Activated naive CD8-positive, alpha-beta T cell (primary cell): Measurements from ENCODE around the gene HIF1A.
"Not testable (repeated sequence)": the region's sequence is repeated elsewhere in the genome, so short reads cannot be mapped to it uniquely, and the experiment has no call there.

Source experiments
- H3K27ac Mint-ChIP-seq: one replicate; pipeline ENCODE4 v1.8.0; 2021; ENCODE audit warnings: mixed read lengths
- H3K27me3 Mint-ChIP-seq: one replicate; pipeline ENCODE4 v1.8.0; 2021; ENCODE audit warnings: mixed read lengths
- H3K36me3 Mint-ChIP-seq: one replicate; pipeline ENCODE4 v1.8.0; 2021; ENCODE audit warnings: mixed read lengths
- H3K4me1 Mint-ChIP-seq: one replicate; pipeline ENCODE4 v1.8.0; 2021; ENCODE audit warnings: low read depth, mixed read lengths
- H3K4me3 Mint-ChIP-seq: one replicate; pipeline ENCODE4 v1.8.0; 2021; ENCODE audit warnings: mild to moderate bottlenecking, mixed read lengths
- H3K9me3 Mint-ChIP-seq: one replicate; pipeline ENCODE4 v1.8.0; 2021; ENCODE audit warnings: low read depth, mixed read lengths

Gene HIF1A

DNA sequence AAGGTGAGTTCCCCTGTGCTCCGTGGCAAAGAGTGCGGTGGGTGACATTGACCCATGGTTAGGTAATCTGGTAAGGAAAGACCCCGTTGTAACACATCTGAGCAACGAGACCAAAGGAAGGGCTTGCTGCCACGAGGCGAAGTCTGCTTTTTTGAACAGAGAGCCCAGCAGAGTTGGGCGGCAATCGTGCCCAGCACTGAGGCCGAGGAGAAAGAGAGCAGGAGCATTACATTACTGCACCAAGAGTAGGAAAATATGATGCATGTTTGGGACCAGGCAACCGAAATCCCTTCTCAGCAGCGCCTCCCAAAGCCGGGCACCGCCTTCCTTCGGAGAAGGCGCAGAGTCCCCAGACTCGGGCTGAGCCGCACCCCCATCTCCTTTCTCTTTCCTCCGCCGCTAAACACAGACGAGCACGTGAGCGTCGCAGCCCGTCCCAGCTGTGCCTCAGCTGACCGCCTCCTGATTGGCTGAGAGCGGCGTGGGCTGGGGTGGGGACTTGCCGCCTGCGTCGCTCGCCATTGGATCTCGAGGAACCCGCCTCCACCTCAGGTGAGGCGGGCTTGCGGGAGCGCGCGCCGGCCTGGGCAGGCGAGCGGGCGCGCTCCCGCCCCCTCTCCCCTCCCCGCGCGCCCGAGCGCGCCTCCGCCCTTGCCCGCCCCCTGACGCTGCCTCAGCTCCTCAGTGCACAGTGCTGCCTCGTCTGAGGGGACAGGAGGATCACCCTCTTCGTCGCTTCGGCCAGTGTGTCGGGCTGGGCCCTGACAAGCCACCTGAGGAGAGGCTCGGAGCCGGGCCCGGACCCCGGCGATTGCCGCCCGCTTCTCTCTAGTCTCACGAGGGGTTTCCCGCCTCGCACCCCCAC lies at the start of gene HIF1A:
Gene HIF1A, plus strand, starts transcription at position 684 of the 865 bp plus-strand sequence. CDS start 292 bp downstream, outside the sequence.
- H3K4me3 Mint-ChIP-seq: peak within 1 kb of the TSS; percentile 100
- no peaks in the 10 kb centered on the region for H3K27me3 Mint-ChIP-seq
- H3K27ac Mint-ChIP-seq: peak within 1 kb of the TSS; percentile 97
- H3K36me3 Mint-ChIP-seq: peaks cover 10% of the 10 kb centered on the region
- no peaks in the 10 kb centered on the region for H3K9me3 Mint-ChIP-seq
- peaks cover 50% of the 10 kb centered on the region for H3K4me1 Mint-ChIP-seq

DNA sequence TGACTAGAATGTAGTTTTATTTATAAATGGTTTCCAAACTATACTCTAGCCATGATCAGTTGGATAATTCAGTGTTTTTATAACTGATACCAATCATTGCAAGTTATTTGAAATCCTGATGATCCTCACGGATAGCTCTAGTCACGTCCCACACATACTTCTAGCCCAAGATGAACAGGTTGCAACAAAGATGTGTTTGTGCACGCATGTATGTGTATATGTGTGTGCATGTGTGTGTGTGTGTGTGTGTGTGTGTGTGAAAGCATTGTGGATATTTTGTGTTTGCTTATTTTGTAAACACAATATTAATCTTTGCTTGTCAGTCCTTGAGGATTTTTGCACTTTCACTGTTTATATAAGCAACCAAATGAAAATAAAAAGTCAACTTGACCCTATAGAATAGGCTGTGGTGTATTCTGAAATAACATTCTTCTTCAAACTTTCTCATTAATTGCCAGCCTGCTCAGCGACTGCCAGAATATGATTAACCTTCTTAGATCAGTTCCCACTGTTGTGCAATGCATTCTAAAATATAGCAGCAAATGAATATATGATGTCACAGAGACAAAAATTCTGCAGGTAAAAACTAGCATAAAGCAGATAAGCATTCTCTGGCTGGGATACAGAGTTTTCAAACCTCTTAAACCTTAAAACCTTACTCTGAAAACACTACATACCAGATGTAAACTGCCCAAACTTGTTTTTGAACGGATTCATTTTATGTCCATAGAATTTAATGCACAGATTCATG lies 48.8 kb upstream of the HIF1A start:
- Mint-ChIP-seq H3K4me3 (no peak overlapping the region), H3K27ac (no peak overlapping the region), H3K9me3 (no peaks in the 10 kb centered on the region), H3K36me3 (peaks cover 2% of the 10 kb centered on the region), H3K4me1 (peaks cover 35% of the 10 kb centered on the region), H3K27me3 (no peaks in the 10 kb centered on the region)

DNA sequence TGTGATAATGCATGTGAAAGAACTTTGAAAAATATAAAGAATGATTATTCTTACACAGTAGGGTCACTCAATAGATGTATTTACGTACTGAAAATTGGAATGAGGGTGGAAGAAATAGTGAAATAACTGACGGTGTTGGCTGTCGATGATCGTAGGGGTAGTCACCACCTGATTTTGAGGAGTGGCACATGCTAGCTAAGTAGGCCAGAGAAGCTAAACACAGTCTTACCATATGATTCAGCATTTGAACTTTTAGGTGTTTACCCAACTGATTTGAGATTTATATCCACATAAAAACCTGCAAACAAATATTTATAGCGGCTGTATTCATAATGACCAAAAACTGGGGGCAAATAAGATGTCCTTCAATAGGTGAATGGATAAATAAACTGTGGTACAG lies 47.6 kb upstream of the HIF1A start:
- no peak overlapping the region for H3K27ac Mint-ChIP-seq

DNA sequence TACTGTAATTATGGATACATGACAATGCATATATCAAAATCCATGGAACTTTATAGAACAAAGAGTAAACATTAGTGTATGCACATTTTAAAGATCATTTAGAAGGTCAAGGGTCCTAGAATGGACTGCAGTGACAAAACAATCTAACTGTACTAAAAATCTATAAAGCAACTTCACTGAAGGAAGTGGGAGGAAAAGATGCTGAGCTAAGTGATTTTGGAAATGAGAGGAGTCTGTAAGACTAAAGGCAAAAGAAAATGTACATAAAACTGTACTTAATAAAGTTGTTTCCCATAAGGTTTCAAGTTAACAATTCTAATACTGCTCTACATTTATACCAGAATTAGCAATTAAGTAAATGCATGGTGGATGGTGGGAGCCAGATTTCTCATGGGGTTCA lies 46.9 kb upstream of the HIF1A start:
- Mint-ChIP-seq H3K27me3 (no peaks in the 10 kb centered on the region), H3K27ac (no peak overlapping the region), H3K36me3 (no peaks in the 10 kb centered on the region), H3K4me3 (no peak overlapping the region), H3K9me3 (no peaks in the 10 kb centered on the region), H3K4me1 (peaks cover 29% of the 10 kb centered on the region)

More for the DNA sequence above, 47.6 kb upstream of the HIF1A start:
- H3K4me3 Mint-ChIP-seq: no peak overlapping the region
- H3K36me3 Mint-ChIP-seq: peaks cover 2% of the 10 kb centered on the region
- H3K27me3 Mint-ChIP-seq: no peaks in the 10 kb centered on the region
- peaks cover 31% of the 10 kb centered on the region for H3K4me1 Mint-ChIP-seq
- H3K9me3 Mint-ChIP-seq: no peaks in the 10 kb centered on the region

DNA sequence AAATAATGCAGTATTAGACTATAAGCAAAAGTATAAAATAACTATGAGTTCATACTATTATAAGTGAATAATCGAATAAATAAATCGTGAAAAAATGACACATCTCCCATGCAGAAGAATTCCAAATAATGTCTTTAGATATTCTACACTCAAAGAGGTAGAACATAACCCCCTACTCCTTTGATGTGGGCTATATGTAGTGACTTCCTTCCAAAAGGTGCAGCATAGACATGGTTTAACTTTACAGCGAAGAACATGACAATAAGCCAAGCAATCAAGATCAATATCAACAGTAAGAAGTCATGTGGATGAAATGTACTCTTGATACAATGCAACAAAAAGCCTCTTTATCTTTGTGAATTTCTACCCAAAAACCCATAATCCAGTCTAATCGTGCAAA lies 46.0 kb upstream of the HIF1A start:
- Mint-ChIP-seq H3K27me3 (no peaks in the 10 kb centered on the region), H3K9me3 (no peaks in the 10 kb centered on the region), H3K4me3 (peak overlapping the region; percentile 31), H3K4me1 (peaks cover 28% of the 10 kb centered on the region), H3K27ac (peak overlapping the region; percentile 61), H3K36me3 (no peaks in the 10 kb centered on the region)

DNA sequence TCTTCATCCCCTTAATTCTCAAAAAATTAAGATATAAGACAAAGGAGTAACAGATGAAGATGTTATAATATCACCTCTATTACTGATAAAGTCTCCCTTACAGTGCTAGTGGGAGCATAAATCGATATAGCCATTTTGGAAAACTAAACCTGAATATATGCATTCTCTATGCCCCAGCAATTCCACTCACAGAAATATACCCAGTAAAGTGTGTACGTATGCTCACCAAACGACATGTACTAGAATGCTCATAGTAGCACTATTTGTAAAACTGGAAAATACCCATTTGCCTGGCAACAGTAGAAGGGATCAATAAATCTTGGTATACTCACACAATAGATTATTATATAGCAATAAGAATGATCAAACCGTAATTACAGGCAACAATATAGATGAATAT lies 44.0 kb upstream of the HIF1A start:
- Mint-ChIP-seq H3K4me3 (no peak overlapping the region), H3K4me1 (peaks cover 34% of the 10 kb centered on the region), H3K27me3 (no peaks in the 10 kb centered on the region)

DNA sequence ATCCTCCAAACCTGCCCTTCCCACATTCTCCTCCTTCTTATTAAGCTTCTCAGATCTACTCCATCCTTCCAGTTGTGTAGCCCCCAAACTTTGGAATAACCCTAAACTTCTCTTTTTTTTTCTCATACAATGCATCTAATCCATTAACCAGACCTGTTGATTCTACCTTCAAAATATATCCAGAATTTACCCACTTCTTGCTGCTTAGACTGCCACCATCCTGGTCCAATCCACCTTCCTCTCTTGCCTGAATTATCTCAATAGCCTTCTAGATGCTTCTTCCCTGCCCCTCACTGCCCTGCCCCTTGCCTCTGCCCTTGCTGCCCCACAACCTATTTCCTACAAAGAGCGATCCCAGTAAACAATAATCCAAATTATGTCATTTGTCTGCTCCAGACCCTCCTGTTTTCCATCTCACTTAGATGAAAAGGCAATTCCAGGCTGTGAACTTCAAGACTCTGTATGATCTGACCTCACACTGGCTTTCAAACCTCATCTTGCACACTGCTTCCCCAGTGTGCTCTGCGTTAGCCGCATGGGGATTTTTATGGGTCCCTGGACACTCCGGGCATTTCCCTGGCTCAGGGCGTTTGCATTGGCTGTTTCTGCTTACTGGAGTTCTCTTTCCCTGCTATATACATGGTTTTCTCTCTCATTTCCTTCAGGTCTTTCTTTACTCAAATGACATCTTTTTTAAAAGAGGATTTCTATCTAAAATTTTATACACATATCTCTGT lies 42.6 kb upstream of the HIF1A start:
- Mint-ChIP-seq H3K27ac (no peak overlapping the region), H3K36me3 (no peaks in the 10 kb centered on the region), H3K4me1 (peaks cover 35% of the 10 kb centered on the region), H3K9me3 (no peaks in the 10 kb centered on the region), H3K27me3 (no peaks in the 10 kb centered on the region), H3K4me3 (no peak overlapping the region)

More for the DNA sequence above, 44.0 kb upstream of the HIF1A start:
- Mint-ChIP-seq H3K36me3 (no peaks in the 10 kb centered on the region), H3K27ac (no peak overlapping the region), H3K9me3 (no peaks in the 10 kb centered on the region)

DNA sequence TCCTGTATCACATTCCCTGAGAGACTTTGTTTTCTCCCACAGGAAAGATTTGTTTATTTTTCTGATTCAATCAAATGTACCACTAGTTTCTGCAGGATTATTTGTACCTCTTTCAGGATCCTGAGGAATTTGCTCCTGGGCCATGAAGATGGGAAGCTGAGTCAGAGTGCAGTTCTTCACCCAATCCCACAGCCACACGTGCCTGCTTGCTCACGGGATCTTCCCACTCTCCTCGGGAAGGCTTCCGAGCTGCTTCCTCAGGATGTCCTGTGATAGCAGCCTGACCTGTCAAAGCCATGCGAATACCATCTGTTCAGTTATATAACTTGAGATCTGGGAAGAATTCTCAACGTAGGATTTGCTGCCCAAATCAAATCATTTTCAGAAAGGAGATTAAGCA lies 41.8 kb upstream of the HIF1A start:
- Mint-ChIP-seq H3K36me3 (no peaks in the 10 kb centered on the region), H3K27me3 (no peaks in the 10 kb centered on the region), H3K27ac (no peak overlapping the region), H3K4me1 (peaks cover 29% of the 10 kb centered on the region), H3K4me3 (no peak overlapping the region), H3K9me3 (no peaks in the 10 kb centered on the region)

DNA sequence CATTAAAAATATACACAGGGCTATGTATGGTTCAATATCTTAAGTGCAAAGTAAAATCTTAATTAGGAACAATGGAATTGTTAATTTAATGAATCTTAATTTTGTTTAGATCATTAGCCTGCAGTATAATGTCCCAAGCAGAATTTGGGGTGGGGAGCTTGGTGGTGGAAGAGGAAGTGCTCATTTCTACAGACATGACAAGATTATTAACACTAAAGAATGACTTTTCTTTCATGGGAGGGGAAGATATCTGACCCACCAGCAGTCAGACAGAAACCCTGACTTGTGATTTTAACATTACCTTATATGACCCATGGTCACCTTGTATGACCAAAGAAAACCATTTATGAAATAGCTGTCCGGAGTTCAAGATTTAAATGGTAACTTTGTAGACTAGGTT lies 41.3 kb upstream of the HIF1A start:
- H3K36me3 Mint-ChIP-seq: no peaks in the 10 kb centered on the region
- no peak overlapping the region for H3K4me3 Mint-ChIP-seq
- H3K4me1 Mint-ChIP-seq: peaks cover 25% of the 10 kb centered on the region
- H3K27ac Mint-ChIP-seq: peak overlapping the region; percentile 51
- no peaks in the 10 kb centered on the region for H3K9me3 Mint-ChIP-seq
- no peaks in the 10 kb centered on the region for H3K27me3 Mint-ChIP-seq

DNA sequence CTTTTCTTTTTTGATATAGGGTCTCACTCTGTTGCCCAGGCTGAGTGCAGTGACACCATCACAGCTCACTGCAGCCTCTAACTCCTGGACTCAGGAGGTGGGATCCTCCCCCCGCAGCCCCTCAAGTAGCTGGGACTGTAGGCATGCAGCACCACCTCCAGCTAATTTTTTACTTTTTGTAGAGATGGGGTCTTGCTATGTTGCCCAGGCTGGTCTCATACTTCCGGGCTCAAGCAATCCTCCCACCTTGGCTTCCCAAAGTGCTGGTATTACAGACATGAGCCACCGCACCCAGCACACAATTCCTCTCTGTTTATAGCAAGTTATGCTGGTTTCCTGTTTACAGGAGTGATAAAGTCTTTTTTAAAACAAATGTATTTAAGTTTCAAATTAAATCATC lies 39.5 kb upstream of the HIF1A start:
- H3K9me3 Mint-ChIP-seq: no peaks in the 10 kb centered on the region
- no peaks in the 10 kb centered on the region for H3K27me3 Mint-ChIP-seq
- H3K36me3 Mint-ChIP-seq: no peaks in the 10 kb centered on the region
- H3K4me3 Mint-ChIP-seq: no peak overlapping the region
- peak overlapping the region; percentile 6 for H3K27ac Mint-ChIP-seq
- H3K4me1 Mint-ChIP-seq: peaks cover 33% of the 10 kb centered on the region

DNA sequence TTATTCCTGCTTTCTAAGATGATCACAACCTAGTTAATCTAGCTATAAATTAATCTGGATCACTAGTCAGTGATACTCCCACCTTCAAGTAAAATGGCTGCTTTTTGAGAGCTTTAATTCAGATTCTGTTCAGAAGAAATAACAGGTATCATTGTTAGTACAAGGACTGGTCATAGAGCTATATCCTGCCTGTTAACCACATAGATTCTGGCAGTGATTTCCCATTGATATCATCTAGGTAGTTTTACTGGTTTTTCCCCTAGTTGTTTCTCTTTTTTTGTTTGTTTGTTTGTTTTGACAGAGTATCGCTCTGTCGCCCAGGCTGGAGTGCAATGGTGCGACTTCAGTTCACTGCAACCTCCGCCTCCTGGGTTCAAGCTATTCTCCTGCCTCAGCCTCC lies 39.0 kb upstream of the HIF1A start:
- H3K4me3 Mint-ChIP-seq: no peak overlapping the region

DNA sequence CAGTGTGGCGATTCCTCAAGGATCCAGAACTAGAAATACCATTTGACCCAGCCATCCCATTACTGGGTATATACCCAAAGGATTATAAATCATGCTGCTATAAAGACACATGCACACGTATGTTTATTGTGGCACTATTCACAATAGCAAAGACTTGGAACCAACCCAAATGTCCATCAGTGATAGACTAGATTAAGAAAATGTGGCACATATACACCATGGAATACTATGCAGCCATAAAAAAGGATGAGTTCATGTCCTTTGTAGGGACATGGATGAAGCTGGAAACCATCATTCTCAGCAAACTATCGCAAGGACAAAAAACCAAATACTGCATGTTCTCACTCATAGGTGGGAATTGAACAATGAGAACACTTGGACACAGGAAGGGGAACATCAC lies 37.2 kb upstream of the HIF1A start:
- peaks cover 57% of the 10 kb centered on the region for H3K4me1 Mint-ChIP-seq
- not testable (repeated sequence) for H3K27me3 Mint-ChIP-seq, H3K9me3 Mint-ChIP-seq, H3K27ac Mint-ChIP-seq, H3K4me3 Mint-ChIP-seq, H3K36me3 Mint-ChIP-seq

More for the DNA sequence above, 39.0 kb upstream of the HIF1A start:
- Mint-ChIP-seq H3K27ac (peak overlapping the region; percentile 38), H3K9me3 (no peaks in the 10 kb centered on the region), H3K36me3 (no peaks in the 10 kb centered on the region), H3K27me3 (no peaks in the 10 kb centered on the region), H3K4me1 (peaks cover 39% of the 10 kb centered on the region)

DNA sequence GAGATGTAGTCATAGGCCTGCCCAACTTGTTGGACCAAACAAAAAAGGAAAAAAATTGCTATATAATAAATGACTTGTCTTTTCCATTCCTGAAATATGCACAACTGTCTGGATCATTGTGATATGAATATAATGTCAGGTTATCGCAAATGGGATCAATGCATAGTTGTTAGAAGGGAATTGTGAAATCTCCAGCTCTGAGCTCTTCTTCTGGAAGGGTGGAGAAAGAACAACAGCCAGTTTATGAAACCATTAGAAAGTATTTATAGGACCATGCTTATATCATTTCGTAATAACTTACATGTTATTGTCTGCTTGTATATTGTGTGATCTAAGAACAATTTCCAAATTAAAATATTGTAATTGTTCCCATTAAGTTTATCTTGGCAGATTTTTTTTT lies 35.7 kb upstream of the HIF1A start:
- Mint-ChIP-seq H3K9me3 (no peaks in the 10 kb centered on the region), H3K27me3 (no peaks in the 10 kb centered on the region), H3K4me3 (no peak overlapping the region), H3K36me3 (no peaks in the 10 kb centered on the region), H3K4me1 (peaks cover 68% of the 10 kb centered on the region), H3K27ac (peak overlapping the region; percentile 94)

DNA sequence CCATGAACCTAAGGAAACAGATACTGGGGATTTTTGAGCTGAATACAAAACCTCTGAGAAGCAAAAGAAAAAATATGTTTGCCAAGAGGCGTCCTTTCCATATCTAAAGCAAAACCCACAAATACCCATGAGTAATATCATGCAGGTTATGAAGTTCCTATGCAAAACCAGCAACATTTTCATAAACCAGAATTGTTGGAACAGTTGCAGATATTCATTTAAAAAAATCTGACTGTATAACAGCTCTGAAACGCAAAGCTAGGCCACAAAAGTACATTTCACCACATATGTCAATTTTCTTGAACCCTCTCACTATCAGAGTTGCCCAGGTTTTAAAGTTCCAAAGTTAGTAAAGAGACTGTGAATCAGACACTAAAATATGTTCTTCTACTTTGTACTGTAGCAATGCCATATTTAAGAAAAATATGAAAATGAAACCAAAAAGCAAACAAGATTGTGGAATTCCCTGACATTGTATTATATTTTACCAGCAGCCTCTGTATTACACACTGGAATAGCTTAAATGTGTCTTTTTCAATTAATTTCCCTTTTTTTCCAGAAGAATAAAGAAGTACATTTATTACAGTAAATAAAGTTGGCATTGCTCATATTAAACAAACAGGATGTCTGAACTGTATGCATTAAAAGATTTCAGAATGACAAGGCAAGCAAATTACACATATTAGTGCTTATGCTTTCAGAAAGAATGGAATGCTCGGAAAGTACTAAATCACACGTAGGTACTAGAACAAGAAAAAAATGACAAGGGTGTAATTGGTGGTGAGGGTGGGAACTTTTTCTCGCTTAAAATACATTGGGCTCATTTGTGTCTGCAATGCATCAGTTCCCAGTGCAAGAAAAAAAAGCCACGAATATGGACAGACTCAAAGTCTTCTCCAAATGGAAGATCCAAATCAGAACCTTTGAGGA lies 33.6 kb upstream of the HIF1A start:
- Mint-ChIP-seq H3K4me3 (peak overlapping the region; percentile 77), H3K27me3 (no peaks in the 10 kb centered on the region), H3K9me3 (no peaks in the 10 kb centered on the region), H3K27ac (peak overlapping the region; percentile 94), H3K4me1 (peaks cover 70% of the 10 kb centered on the region), H3K36me3 (no peaks in the 10 kb centered on the region)
